ENCODE measurements around the gene CRELD1. TPM values are rescaled to one million over a fixed set of nuclear protein-coding genes. Genes with fewer than 3 reads are reported as not detected.
A peak's percentile ranks its signal among the peaks of the same experiment; 100 is the strongest.
"Not testable (repeated sequence)": the region's sequence is repeated elsewhere in the genome, so short reads cannot be mapped to it uniquely, and the experiment has no call there.

CRELD1 gene
- total RNA-seq, 3 donors from 2014 or later: 11.0 to 15.6 (median 13.0) TPM

GRCh38 chr3:9898467-9899241 is 35.0 kb upstream of the CRELD1 start:
- ATAC-seq (no peak), DNase-seq (no peak)
- H3K27me3 Mint-ChIP-seq (ENCODE audit: low read depth): no peaks in the 10 kb centered on the region
- H3K9me3 Mint-ChIP-seq: peaks cover 3% of the 10 kb centered on the region
- peaks cover 52% of the 10 kb centered on the region for H3K4me1 Mint-ChIP-seq (ENCODE audit: low read depth)
- H3K4me3 Mint-ChIP-seq: no peak overlapping the region
- H3K36me3 Mint-ChIP-seq (ENCODE audit: insufficient read depth): peaks cover 11% of the 10 kb centered on the region

GRCh38 chr3:9899289-9899791 is 34.3 kb upstream of the CRELD1 start:
- DNase-seq (no peak), ATAC-seq (no peak)
- peaks cover 49% of the 10 kb centered on the region for H3K4me1 Mint-ChIP-seq (ENCODE audit: low read depth)
- H3K4me3 Mint-ChIP-seq: no peak overlapping the region
- peaks cover 3% of the 10 kb centered on the region for H3K9me3 Mint-ChIP-seq
- no peaks in the 10 kb centered on the region for H3K27me3 Mint-ChIP-seq (ENCODE audit: low read depth)
- peaks cover 6% of the 10 kb centered on the region for H3K36me3 Mint-ChIP-seq (ENCODE audit: insufficient read depth)

- H3K9me3 Mint-ChIP-seq; H3K36me3 Mint-ChIP-seq (ENCODE audit: insufficient read depth); DNase-seq; ATAC-seq; H3K4me3 Mint-ChIP-seq; H3K27me3 Mint-ChIP-seq (ENCODE audit: low read depth): not testable (repeated sequence)
- H3K4me1 Mint-ChIP-seq (ENCODE audit: low read depth): peaks cover 40% of the 10 kb centered on the region
These were observed 32.6 kb upstream of the CRELD1 start for GRCh38 chr3:9900965-9901415.

GRCh38 chr3:9901967-9902366 is 31.7 kb upstream of the CRELD1 start:
- Mint-ChIP-seq H3K27me3 (ENCODE audit: low read depth) (no peaks in the 10 kb centered on the region), H3K36me3 (ENCODE audit: insufficient read depth) (no peaks in the 10 kb centered on the region), H3K9me3 (no peaks in the 10 kb centered on the region), H3K4me3 (no peak overlapping the region), H3K4me1 (ENCODE audit: low read depth) (peaks cover 37% of the 10 kb centered on the region)
- ATAC-seq (peak; percentile 58 to 64), DNase-seq (no peak)

- Mint-ChIP-seq H3K36me3 (ENCODE audit: insufficient read depth) (no peaks in the 10 kb centered on the region), H3K27me3 (ENCODE audit: low read depth) (no peaks in the 10 kb centered on the region), H3K4me1 (ENCODE audit: low read depth) (peaks cover 36% of the 10 kb centered on the region), H3K9me3 (no peaks in the 10 kb centered on the region), H3K4me3 (peak within 1 kb of the TSS; percentile 53)
- no peak for DNase-seq
- peak; percentile 41 to 74 for ATAC-seq
These were observed 31.0 kb upstream of the CRELD1 start, which contains the start of gene IL17RE for GRCh38 chr3:9902372-9903237. Gene IL17RE (plus strand): TSS chr3:9902848. CDS start chr3:9902933, 85 bp downstream.

GRCh38 chr3:9903238-9903624 is 30.4 kb upstream of the CRELD1 start:
- no peak for DNase-seq
- Mint-ChIP-seq H3K27me3 (ENCODE audit: low read depth) (no peaks in the 10 kb centered on the region), H3K36me3 (ENCODE audit: insufficient read depth) (no peaks in the 10 kb centered on the region), H3K9me3 (no peaks in the 10 kb centered on the region), H3K4me3 (peak overlapping the region; percentile 19), H3K4me1 (ENCODE audit: low read depth) (peaks cover 33% of the 10 kb centered on the region)
- ATAC-seq: peak; percentile 41 to 45

- DNase-seq (no peak), ATAC-seq (no peak)
- no peak overlapping the region for H3K4me3 Mint-ChIP-seq
- H3K36me3 Mint-ChIP-seq (ENCODE audit: insufficient read depth): no peaks in the 10 kb centered on the region
- no peaks in the 10 kb centered on the region for H3K27me3 Mint-ChIP-seq (ENCODE audit: low read depth)
- H3K4me1 Mint-ChIP-seq (ENCODE audit: low read depth): peaks cover 27% of the 10 kb centered on the region
- no peaks in the 10 kb centered on the region for H3K9me3 Mint-ChIP-seq
These were observed 29.7 kb upstream of the CRELD1 start for GRCh38 chr3:9903904-9904303.

- ATAC-seq: no peak
- DNase-seq: no peak
- Mint-ChIP-seq H3K9me3 (no peaks in the 10 kb centered on the region), H3K36me3 (ENCODE audit: insufficient read depth) (no peaks in the 10 kb centered on the region), H3K4me3 (no peak overlapping the region), H3K27me3 (ENCODE audit: low read depth) (no peaks in the 10 kb centered on the region), H3K4me1 (ENCODE audit: low read depth) (peaks cover 35% of the 10 kb centered on the region)
These were observed 27.2 kb upstream of the CRELD1 start for GRCh38 chr3:9906480-9906879.

- no peak for ATAC-seq
- Mint-ChIP-seq H3K36me3 (ENCODE audit: insufficient read depth) (no peaks in the 10 kb centered on the region), H3K4me1 (ENCODE audit: low read depth) (peaks cover 31% of the 10 kb centered on the region), H3K9me3 (no peaks in the 10 kb centered on the region), H3K4me3 (no peak overlapping the region), H3K27me3 (ENCODE audit: low read depth) (no peaks in the 10 kb centered on the region)
- no peak for DNase-seq
These were observed 25.3 kb upstream of the CRELD1 start for GRCh38 chr3:9908286-9908685.

- Mint-ChIP-seq H3K36me3 (ENCODE audit: insufficient read depth) (no peaks in the 10 kb centered on the region), H3K4me3 (no peak overlapping the region), H3K9me3 (no peaks in the 10 kb centered on the region), H3K27me3 (ENCODE audit: low read depth) (no peaks in the 10 kb centered on the region), H3K4me1 (ENCODE audit: low read depth) (peaks cover 24% of the 10 kb centered on the region)
- no peak for DNase-seq
- ATAC-seq: peak; percentile 45 to 49
These were observed 24.2 kb upstream of the CRELD1 start for GRCh38 chr3:9909221-9910013.

GRCh38 chr3:9911863-9912262 is 21.8 kb upstream of the CRELD1 start:
- no peaks in the 10 kb centered on the region for H3K9me3 Mint-ChIP-seq
- no peak overlapping the region for H3K4me3 Mint-ChIP-seq

GRCh38 chr3:9912294-9912935 is 21.2 kb upstream of the CRELD1 start:
- H3K27me3 Mint-ChIP-seq (ENCODE audit: low read depth): no peaks in the 10 kb centered on the region
- ATAC-seq: peak; percentile 27 to 45
- H3K4me3 Mint-ChIP-seq: no peak overlapping the region
- no peak for DNase-seq
- peaks cover 35% of the 10 kb centered on the region for H3K4me1 Mint-ChIP-seq (ENCODE audit: low read depth)
- no peaks in the 10 kb centered on the region for H3K9me3 Mint-ChIP-seq
- H3K36me3 Mint-ChIP-seq (ENCODE audit: insufficient read depth): no peaks in the 10 kb centered on the region

More at GRCh38 chr3:9911863-9912262, 21.8 kb upstream of the CRELD1 start:
- Mint-ChIP-seq H3K36me3 (ENCODE audit: insufficient read depth) (no peaks in the 10 kb centered on the region), H3K4me1 (ENCODE audit: low read depth) (peaks cover 34% of the 10 kb centered on the region), H3K27me3 (ENCODE audit: low read depth) (no peaks in the 10 kb centered on the region)
- no peak for DNase-seq
- no peak for ATAC-seq

GRCh38 chr3:9913601-9914000 is 20.0 kb upstream of the CRELD1 start:
- Mint-ChIP-seq H3K4me3 (peak overlapping the region; percentile 5), H3K27me3 (ENCODE audit: low read depth) (no peaks in the 10 kb centered on the region), H3K4me1 (ENCODE audit: low read depth) (peaks cover 35% of the 10 kb centered on the region), H3K9me3 (no peaks in the 10 kb centered on the region), H3K36me3 (ENCODE audit: insufficient read depth) (no peaks in the 10 kb centered on the region)
- ATAC-seq (no peak), DNase-seq (no peak)
